ENCODE measurements around the gene GABPB2.
"Not testable (repeated sequence)": the region's sequence is repeated elsewhere in the genome, so short reads cannot be mapped to it uniquely, and the experiment has no call there.

Gene GABPB2

GRCh38 chr1:151060007-151060656 lies 10.4 kb upstream of the GABPB2 start, which contains the start of gene MLLT11:
MLLT11 (plus strand) TSS chr1:151060397; CDS start chr1:151067225, 6,828 bp downstream.
- DNase-seq = peak in 1 of 4 experiments; percentile 33

GRCh38 chr1:151060657-151061421 lies 9.7 kb upstream of the GABPB2 start:
- DNase-seq = no peak

GRCh38 chr1:151061704-151062103 lies 8.9 kb upstream of the GABPB2 start:
- no peak for DNase-seq

GRCh38 chr1:151062741-151063371 lies 7.7 kb upstream of the GABPB2 start:
- peak in 3 of 4 experiments; percentile 17 to 53 (median 50) for DNase-seq

GRCh38 chr1:151065089-151065645 lies 5.4 kb upstream of the GABPB2 start:
- DNase-seq = no peak

GRCh38 chr1:151067185-151067584 lies 3.4 kb upstream of the GABPB2 start:
- no peak for DNase-seq

GRCh38 chr1:151069103-151069486 lies 1.5 kb upstream of the GABPB2 start:
- DNase-seq = no peak

GRCh38 chr1:151072224-151072623 lies 1.7 kb downstream of the GABPB2 start:
- DNase-seq = no peak

- DNase-seq = no peak
Measured at GRCh38 chr1:151085953-151086559, 15.5 kb downstream of the GABPB2 start.

- not testable (repeated sequence) for DNase-seq
Measured at GRCh38 chr1:151097426-151097825, 26.9 kb downstream of the GABPB2 start.

- DNase-seq = no peak
Measured at GRCh38 chr1:151098126-151098525, 27.6 kb downstream of the GABPB2 start.

- DNase-seq = no peak
Measured at GRCh38 chr1:151104630-151105029, 34.1 kb downstream of the GABPB2 start.

GRCh38 chr1:151106894-151107293 lies 36.3 kb downstream of the GABPB2 start:
- no peak for DNase-seq

GRCh38 chr1:151108331-151108730 lies 37.8 kb downstream of the GABPB2 start:
- DNase-seq = no peak

- no peak for DNase-seq
Measured at GRCh38 chr1:151113877-151114276, 43.3 kb downstream of the GABPB2 start.

- DNase-seq = no peak
Measured at GRCh38 chr1:151124763-151125403, 54.3 kb downstream of the GABPB2 start.

- DNase-seq = no peak
Measured at GRCh38 chr1:151128800-151129199, 58.2 kb downstream of the GABPB2 start.

GRCh38 chr1:151130987-151131586 lies 60.5 kb downstream of the GABPB2 start:
- peak; percentile 70 to 79 (median 76) for DNase-seq

- DNase-seq = no peak
Measured at GRCh38 chr1:151131701-151132334, 61.3 kb downstream of the GABPB2 start.

GRCh38 chr1:151132335-151133017 lies 61.9 kb downstream of the GABPB2 start:
- no peak for DNase-seq

All from suppressor macrophage (primary cell).